WTC11 (cell line): Measurements from ENCODE around the gene LRMDA. TPM values are rescaled to one million over a fixed set of nuclear protein-coding genes. Genes with fewer than 3 reads are reported as not detected.

ENCODE experiments used
- ATAC-seq: fragments of 200-7000 bp; cut with Tn5 transposase; 2 replicates; pipeline ENCODE4 v1.10.0; 2021; ENCODE audit warnings: mild to moderate bottlenecking, moderate library complexity
- CTCF ChIA-PET: fragments of 300-600 bp; sonication (Branson Sonifier 250); formaldehyde crosslinking; loops from one replicate; lab custom pipeline; 2021; ENCODE audit warnings: antibody characterized with exemption; lab: Charles Lee
- POLR2A ChIA-PET: fragments of 350-600 bp; sonication (Branson Sonifier 250); formaldehyde crosslinking; loops from one replicate; lab custom pipeline; 2021; ENCODE audit warnings: antibody characterized with exemption; lab: Charles Lee
- DNase-seq: peaks from one replicate; pipeline ENCODE4 v3.0.0; 2021; ENCODE audit warnings: low spot score
- H3K27ac Mint-ChIP-seq: 2 replicates; pipeline ENCODE4 v1.8.0; 2021; ENCODE audit warnings: mixed read lengths
- H3K27me3 Mint-ChIP-seq: 2 replicates; pipeline ENCODE4 v1.8.0; 2021; ENCODE audit warnings: low read depth, mild to moderate bottlenecking, moderate library complexity, mixed read lengths
- H3K36me3 Mint-ChIP-seq: 2 replicates; pipeline ENCODE4 v1.8.0; 2021; ENCODE audit warnings: mixed read lengths
- H3K4me1 Mint-ChIP-seq: 2 replicates; pipeline ENCODE4 v1.8.0; 2022; ENCODE audit warnings: mixed read lengths
- H3K4me3 Mint-ChIP-seq: 2 replicates; pipeline ENCODE4 v1.8.0; 2021; ENCODE audit warnings: mild to moderate bottlenecking, moderate library complexity, mixed read lengths
- H3K9me3 Mint-ChIP-seq: 2 replicates; pipeline ENCODE4 v1.8.0; 2021; ENCODE audit warnings: mixed read lengths
- ATF1 ChIP-seq: sonication (generic); formaldehyde crosslinking; IDR thresholded peaks from 2 replicates; pipeline ENCODE4 v1.8.1; 2023; ENCODE audit warnings: mild to moderate bottlenecking, moderate library complexity, missing genetic modification reagents
- ATF2 ChIP-seq: sonication (generic); formaldehyde crosslinking; IDR thresholded peaks from 2 replicates; pipeline ENCODE4 v1.8.1; 2022; ENCODE audit warnings: low read depth, missing genetic modification reagents, borderline replicate concordance
- CBFB ChIP-seq: sonication (generic); formaldehyde crosslinking; IDR thresholded peaks from 2 replicates; pipeline ENCODE4 v1.8.1; 2022; ENCODE audit warnings: mild to moderate bottlenecking, low read depth, missing genetic modification reagents
- EMX1 ChIP-seq: fragments of 250-450 bp; sonication (Bioruptor Pico); IDR thresholded peaks from 2 replicates; pipeline ENCODE4 v1.8.0; 2021; ENCODE audit warnings: mild to moderate bottlenecking
- GRHL2 ChIP-seq: fragments of 250-450 bp; sonication (Bioruptor Pico); IDR thresholded peaks from 2 replicates; pipeline ENCODE4 v1.8.0; 2022; ENCODE audit warnings: mild to moderate bottlenecking, moderate library complexity; ENCODE audit not compliant: insufficient replicate concordance, severe bottlenecking
- HMGXB4 ChIP-seq: sonication (generic); formaldehyde crosslinking; IDR thresholded peaks from 2 replicates; pipeline ENCODE4 v1.8.1; 2023; ENCODE audit warnings: mild to moderate bottlenecking, moderate library complexity, missing genetic modification reagents
- RORB ChIP-seq: fragments of 250-450 bp; sonication (Bioruptor Pico); IDR thresholded peaks from 2 replicates; pipeline ENCODE4 v1.9.0; 2021; ENCODE audit warnings: mild to moderate bottlenecking
- SP1 ChIP-seq: sonication (generic); formaldehyde crosslinking; conservative IDR thresholded peaks from 2 replicates; pipeline ENCODE4 v1.8.1; 2022; ENCODE audit warnings: missing genetic modification reagents
- USF1 ChIP-seq: sonication (generic); formaldehyde crosslinking; IDR thresholded peaks from 2 replicates; pipeline ENCODE4 v1.8.0; 2022; ENCODE audit warnings: mild to moderate bottlenecking, missing genetic modification reagents
- ZMAT4 ChIP-seq: fragments of 250-450 bp; sonication (Bioruptor Pico); IDR thresholded peaks from 2 replicates; pipeline ENCODE4 v1.9.0; 2021; ENCODE audit warnings: mild to moderate bottlenecking
- ZNF121 ChIP-seq: sonication (generic); formaldehyde crosslinking; IDR thresholded peaks from 2 replicates; pipeline ENCODE4 v1.8.0; 2023; ENCODE audit warnings: missing genetic modification reagents
- ZNF232 ChIP-seq: sonication (generic); formaldehyde crosslinking; IDR thresholded peaks from 2 replicates; pipeline ENCODE4 v1.8.0; 2022; ENCODE audit warnings: mild to moderate bottlenecking, missing genetic modification reagents
- ZNF263 ChIP-seq: sonication (generic); formaldehyde crosslinking; IDR thresholded peaks from 2 replicates; pipeline ENCODE4 v1.8.1; 2022; ENCODE audit warnings: low read depth, mild to moderate bottlenecking, moderate library complexity, missing genetic modification reagents
- ZNF317 ChIP-seq: sonication (generic); formaldehyde crosslinking; IDR thresholded peaks from 2 replicates; pipeline ENCODE4 v1.8.1; 2023; ENCODE audit warnings: low read depth, mild to moderate bottlenecking, moderate library complexity, missing genetic modification reagents, borderline replicate concordance
- total RNA-seq: library from RNA; stranded (reverse); gene quantifications from 3 replicates; pipeline ENCODE4 v1.2.3, GENCODE V29; 2021
- TF ChIP-seq, protein P1 (sequence below): fragments of 250-450 bp; sonication (Bioruptor Pico); IDR thresholded peaks from 2 replicates; pipeline ENCODE4 v2.1.2; 2022; ENCODE audit warnings: mild to moderate bottlenecking, moderate library complexity
- TF ChIP-seq, protein P2 (sequence below): sonication (generic); formaldehyde crosslinking; IDR thresholded peaks from 2 replicates; pipeline ENCODE4 v1.8.1; 2023; ENCODE audit warnings: mild to moderate bottlenecking, missing genetic modification reagents, moderate library complexity

LRMDA gene
- total RNA-seq, 1 experiment from 2014 or later: 0.92 TPM

GRCh38 chr10:75773231-75773780 is 341.9 kb downstream of the LRMDA start (continued):
- TF ChIP-seq, protein P1, sequence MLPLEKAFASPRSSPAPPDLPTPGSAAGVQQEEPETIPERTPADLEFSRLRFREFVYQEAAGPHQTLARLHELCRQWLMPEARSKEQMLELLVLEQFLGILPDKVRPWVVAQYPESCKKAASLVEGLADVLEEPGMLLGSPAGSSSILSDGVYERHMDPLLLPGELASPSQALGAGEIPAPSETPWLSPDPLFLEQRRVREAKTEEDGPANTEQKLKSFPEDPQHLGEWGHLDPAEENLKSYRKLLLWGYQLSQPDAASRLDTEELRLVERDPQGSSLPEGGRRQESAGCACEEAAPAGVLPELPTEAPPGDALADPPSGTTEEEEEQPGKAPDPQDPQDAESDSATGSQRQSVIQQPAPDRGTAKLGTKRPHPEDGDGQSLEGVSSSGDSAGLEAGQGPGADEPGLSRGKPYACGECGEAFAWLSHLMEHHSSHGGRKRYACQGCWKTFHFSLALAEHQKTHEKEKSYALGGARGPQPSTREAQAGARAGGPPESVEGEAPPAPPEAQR (CRISPR knock-in tag): no peak
- no peak for TF ChIP-seq CBFB (CRISPR knock-in tag)
- no peak for TF ChIP-seq ZNF121 (CRISPR knock-in tag)
- no peak for TF ChIP-seq USF1

GRCh38 chr10:75773813-75774782 is 342.7 kb downstream of the LRMDA start:
- peaks cover 4% of the 10 kb centered on the region; the same call in 1 of the 2 replicates for H3K4me1 Mint-ChIP-seq
- no peaks in the 10 kb centered on the region for H3K9me3 Mint-ChIP-seq

More at GRCh38 chr10:75773813-75774782, 342.7 kb downstream of the LRMDA start:
- Mint-ChIP-seq H3K4me3 (no peak overlapping the region), H3K27me3 (no peaks in the 10 kb centered on the region; the same call in 1 of the 2 replicates), H3K27ac (no peak overlapping the region), H3K36me3 (no peaks in the 10 kb centered on the region)
- no peak for TF ChIP-seq SP1 (CRISPR knock-in tag)
- no peak for TF ChIP-seq ZNF263 (CRISPR knock-in tag)
- no peak for TF ChIP-seq ATF1 (CRISPR knock-in tag)
- no peak for TF ChIP-seq EMX1 (CRISPR knock-in tag)
- TF ChIP-seq, protein P2, sequence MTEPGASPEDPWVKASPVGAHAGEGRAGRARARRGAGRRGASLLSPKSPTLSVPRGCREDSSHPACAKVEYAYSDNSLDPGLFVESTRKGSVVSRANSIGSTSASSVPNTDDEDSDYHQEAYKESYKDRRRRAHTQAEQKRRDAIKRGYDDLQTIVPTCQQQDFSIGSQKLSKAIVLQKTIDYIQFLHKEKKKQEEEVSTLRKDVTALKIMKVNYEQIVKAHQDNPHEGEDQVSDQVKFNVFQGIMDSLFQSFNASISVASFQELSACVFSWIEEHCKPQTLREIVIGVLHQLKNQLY (CRISPR knock-in tag): no peak
- no peak for TF ChIP-seq ATF2 (CRISPR knock-in tag)
- no peak for TF ChIP-seq RORB (CRISPR knock-in tag)
- TF ChIP-seq ZNF232 (CRISPR knock-in tag): no peak
- no peak for TF ChIP-seq ZNF317
- no peak for TF ChIP-seq ZMAT4
- TF ChIP-seq HMGXB4 (CRISPR knock-in tag): no peak
- TF ChIP-seq GRHL2 (CRISPR knock-in tag): no peak
- ChIA-PET CTCF (interaction anchor here (1.4 kb wide), 1 partner anchor 123 kb away, joined by 6 read pairs; no protein-coding TSS in a partner anchor), POLR2A (no interaction called here)
- ATAC-seq (no peak), DNase-seq (no peak)
